GM12865 (cell line): ENCODE data around the gene LRRC27.

Source experiments
- DNase-seq: peaks from one replicate; pipeline ENCODE4 v3.0.0; 2010; ENCODE audit warnings: low read depth
- H3K4me3 ChIP-seq: 2 replicates; pipeline ENCODE4 v1.5.1; 2011; ENCODE audit warnings: mild to moderate bottlenecking, low read depth, low read length, control low read depth
- TF ChIP-seq, protein P1 (sequence below): IDR thresholded peaks from 2 replicates; pipeline ENCODE4 v1.5.1; 2011; ENCODE audit warnings: low read length, control low read depth, low read depth, inconsistent platforms; ENCODE audit not compliant: insufficient read depth; ENCODE audit errors: missing control alignments

Gene LRRC27

DNA sequence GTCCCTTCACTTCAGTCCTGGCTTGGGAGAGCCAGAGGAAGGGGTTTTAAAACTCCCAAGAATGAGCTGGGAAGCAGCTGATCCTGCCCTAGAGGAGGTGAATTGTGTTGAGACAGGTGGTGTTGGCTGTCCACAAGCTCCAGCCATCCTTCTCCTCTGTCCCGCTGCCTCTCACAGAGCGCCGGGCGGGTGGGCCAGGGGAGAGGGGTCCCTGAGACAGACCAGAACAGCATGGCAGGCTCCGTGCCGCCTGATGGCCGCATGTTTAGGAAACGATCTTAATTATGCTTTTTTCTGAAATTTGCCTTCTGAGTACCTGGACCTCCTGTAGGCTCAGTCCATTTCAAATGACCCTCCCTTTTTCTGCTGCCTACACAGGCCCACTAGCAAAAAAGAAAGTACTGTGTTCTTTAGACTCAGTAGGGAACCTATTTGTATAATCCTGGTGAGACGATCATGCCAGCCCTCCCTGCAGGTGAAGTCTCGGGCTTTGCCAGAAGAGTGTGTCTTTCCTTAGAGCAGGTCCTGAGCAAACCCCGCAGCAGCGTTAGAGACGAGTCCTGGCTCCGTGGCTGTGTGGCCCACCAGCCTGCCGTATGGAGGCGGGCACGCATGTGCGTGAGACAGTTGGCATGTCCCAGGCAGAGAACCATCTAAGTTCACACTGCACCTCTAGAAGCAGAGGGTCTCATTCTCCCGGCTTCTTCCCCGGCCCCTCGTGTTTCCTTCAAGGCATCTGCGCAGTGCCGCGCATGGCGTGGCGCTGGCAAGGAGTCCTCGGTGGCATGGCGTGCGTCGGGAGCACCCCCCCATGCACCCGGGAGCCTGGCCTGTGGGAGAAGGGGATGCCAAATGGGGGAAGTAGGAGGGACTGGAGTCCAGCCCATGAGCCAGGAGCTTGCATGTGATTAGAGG lies 38.7 kb downstream of the LRRC27 start:
- no peak overlapping the region for H3K4me3 ChIP-seq
- DNase-seq, result no peak
- TF ChIP-seq, protein P1, sequence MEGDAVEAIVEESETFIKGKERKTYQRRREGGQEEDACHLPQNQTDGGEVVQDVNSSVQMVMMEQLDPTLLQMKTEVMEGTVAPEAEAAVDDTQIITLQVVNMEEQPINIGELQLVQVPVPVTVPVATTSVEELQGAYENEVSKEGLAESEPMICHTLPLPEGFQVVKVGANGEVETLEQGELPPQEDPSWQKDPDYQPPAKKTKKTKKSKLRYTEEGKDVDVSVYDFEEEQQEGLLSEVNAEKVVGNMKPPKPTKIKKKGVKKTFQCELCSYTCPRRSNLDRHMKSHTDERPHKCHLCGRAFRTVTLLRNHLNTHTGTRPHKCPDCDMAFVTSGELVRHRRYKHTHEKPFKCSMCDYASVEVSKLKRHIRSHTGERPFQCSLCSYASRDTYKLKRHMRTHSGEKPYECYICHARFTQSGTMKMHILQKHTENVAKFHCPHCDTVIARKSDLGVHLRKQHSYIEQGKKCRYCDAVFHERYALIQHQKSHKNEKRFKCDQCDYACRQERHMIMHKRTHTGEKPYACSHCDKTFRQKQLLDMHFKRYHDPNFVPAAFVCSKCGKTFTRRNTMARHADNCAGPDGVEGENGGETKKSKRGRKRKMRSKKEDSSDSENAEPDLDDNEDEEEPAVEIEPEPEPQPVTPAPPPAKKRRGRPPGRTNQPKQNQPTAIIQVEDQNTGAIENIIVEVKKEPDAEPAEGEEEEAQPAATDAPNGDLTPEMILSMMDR, result no peak

DNA sequence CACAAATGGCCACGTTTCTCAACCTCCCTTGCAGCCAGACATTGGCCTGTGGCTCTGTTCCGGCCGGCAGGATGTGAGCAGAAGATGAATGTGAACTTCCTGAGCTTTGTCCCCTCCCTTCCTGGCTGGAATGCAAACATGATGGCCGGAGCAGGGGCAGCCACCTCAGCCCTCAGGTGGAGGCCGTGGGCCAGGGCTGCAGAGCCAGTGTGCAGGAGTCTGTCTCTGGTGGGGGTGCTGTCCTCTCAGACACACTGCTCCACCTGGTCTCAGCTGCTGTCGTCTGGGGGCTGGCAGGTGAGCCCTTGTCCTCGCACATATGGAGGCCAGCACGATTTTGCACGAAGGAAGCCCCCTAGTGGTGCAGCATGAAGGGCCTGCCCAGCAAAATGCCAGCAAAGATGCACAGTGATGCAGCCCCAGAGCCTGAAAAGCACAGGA lies 39.7 kb downstream of the LRRC27 start:
- peak; percentile 29 for DNase-seq
- TF ChIP-seq, protein P1, result peak; percentile 44
- H3K4me3 ChIP-seq, result no peak overlapping the region

DNA sequence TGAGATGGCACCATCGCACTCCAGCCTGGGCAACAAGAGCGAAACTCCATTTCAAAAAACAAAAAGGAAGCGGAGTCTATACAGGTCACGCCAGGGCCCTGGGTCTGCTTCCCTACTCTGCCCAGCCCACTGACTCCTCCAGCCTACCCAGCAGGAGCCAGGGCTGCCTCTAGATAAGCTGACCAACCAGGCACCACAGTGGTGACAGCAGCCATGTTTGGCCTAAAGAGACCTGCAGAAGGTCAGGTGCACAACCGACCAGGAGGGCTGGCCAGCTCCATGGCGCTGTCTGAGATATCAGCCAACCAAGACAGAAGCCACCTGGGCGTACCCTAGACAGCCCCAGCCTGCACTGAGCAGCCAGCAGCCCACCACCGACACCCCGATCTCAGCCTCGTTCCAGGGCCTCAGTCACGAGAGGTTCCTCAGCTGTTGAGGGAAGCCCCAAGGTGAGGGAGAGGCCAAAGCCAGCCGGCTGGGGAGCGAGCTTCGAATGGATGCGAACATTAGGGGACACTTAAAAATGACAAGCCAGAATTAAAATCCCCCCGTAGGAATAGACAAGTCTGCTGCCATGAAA lies 40.6 kb downstream of the LRRC27 start:
- TF ChIP-seq, protein P1, result no peak
- H3K4me3 ChIP-seq, result no peak overlapping the region
- DNase-seq, result no peak

DNA sequence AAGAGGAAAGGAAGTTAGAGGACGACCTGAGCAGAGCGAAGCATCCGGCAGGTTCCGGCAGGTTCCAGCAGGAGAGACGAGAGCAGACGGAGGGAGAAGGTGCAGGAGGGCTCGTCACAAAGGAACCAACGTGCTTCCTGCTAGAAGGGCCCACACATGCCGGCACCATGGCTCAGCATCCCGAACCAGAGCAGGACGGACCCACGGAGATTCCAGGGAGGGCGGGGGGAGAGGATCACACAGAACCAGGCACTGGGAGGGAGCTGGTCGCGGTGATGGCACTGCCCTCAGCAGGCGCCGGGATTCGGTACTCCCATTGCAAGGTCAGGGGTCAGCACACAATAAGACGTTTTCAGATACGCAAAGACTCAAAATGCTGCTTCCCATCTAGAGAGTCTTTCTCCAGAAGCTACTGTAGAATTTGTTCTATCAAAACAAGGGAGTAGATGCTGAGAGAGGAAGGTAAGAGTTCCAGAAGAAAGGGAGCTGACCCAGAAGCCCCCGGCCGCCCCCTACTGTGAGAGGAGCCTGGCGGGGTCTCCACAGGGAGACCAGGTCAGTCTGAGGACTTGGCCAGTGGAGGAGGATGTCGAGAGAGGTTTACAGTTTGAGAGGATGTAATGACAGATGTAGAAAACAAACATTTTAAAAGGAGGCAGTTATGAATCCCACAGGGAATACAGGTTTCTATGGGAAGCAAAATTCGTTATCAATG lies 41.4 kb downstream of the LRRC27 start:
- H3K4me3 ChIP-seq, result no peak overlapping the region
- TF ChIP-seq, protein P1, result no peak
- DNase-seq, result no peak

DNA sequence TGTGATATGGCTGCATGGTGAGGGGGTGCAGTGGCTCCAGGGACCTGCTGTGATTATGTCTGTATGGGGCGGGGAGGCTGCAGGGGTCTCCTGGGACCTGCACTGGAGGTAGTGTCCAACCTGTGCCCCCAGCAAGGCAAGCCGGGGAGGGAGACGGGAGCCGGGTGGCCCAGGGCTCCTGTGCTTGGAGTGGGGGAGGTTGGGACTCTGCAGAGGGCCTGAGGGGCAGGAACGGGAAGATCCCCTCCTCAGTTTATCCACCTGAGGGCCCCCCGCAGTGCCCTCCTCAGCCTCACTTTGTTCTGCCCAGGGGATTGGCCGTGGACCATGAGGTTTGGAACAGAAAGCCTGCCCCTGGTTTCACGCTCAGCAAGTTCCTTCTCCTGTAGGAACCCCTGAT lies 42.2 kb downstream of the LRRC27 start:
- TF ChIP-seq, protein P1, result no peak
- H3K4me3 ChIP-seq, result no peak overlapping the region

DNA sequence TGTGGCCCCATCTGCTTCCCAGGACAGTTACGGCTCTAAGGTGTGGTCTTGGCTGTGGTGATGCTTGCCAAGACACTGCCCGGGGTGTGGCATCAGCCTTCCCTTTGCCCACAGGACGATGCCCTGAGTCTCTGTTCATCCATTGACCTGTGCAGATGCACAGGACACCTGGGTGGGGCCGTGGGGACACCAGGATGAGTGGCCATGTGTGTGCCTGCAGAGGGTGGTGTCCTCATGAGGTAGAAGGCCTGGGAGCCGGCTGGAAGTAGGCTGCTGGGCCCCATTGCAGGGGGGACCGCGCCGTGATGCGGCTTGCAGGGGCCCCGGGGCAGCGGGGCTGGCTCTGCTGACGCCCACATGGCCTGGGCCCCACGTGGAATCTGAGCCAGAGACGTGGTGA lies 42.6 kb downstream of the LRRC27 start:
- no peak for DNase-seq

More for the DNA sequence above, 42.2 kb downstream of the LRRC27 start:
- no peak for DNase-seq

More for the DNA sequence above, 42.6 kb downstream of the LRRC27 start:
- TF ChIP-seq, protein P1, result no peak
- no peak overlapping the region for H3K4me3 ChIP-seq
